A549 (cell line): ENCODE data around the gene KCTD20.

Experiments used
- CEBPB ChIP-seq, 2 experiments: fragments of >200 bp in 1 of 2; sonication (Bioruptor Twin) in 1 of 2; formaldehyde crosslinking in 1 of 2; IDR thresholded peaks; 2 replicates each; pipeline ENCODE4 v1.6.1; 2012 to 2016
- EP300 ChIP-seq, 2 experiments: fragments of >200 bp; sonication (Bioruptor Twin); formaldehyde crosslinking; IDR thresholded peaks; 2 replicates in 1 of 2; 3 replicates in 1 of 2; pipeline ENCODE4 v1.6.1; 2016 to 2017
- GATA3 ChIP-seq: IDR thresholded peaks from 2 replicates; pipeline ENCODE4 v1.6.1; 2012; ENCODE audit warnings: borderline replicate concordance
- MYC ChIP-seq: IDR thresholded peaks from 2 replicates; pipeline ENCODE4 v1.6.1; 2012; ENCODE audit warnings: mild to moderate bottlenecking, inconsistent platforms, low read length, improper control_type of control experiment, borderline replicate concordance
- NFE2L2 ChIP-seq: fragments of 150-350 bp; conservative IDR thresholded peaks from 2 replicates; pipeline ENCODE4 v1.6.1; 2014; ENCODE audit warnings: low read length
- POLR2A ChIP-seq: IDR thresholded peaks from 2 replicates; pipeline ENCODE4 v1.6.1; 2012; ENCODE audit warnings: mild to moderate bottlenecking, low read length
- POLR2AphosphoS2 ChIP-seq: conservative IDR thresholded peaks from 2 replicates; pipeline ENCODE4 v1.6.1; 2012; ENCODE audit warnings: low read length, improper control_type of control experiment, inconsistent platforms
- RAD21 ChIP-seq, 2 experiments: fragments of >200 bp in 1 of 2; sonication (Bioruptor Twin) in 1 of 2; formaldehyde crosslinking in 1 of 2; IDR thresholded peaks in 1 of 2; conservative IDR thresholded peaks in 1 of 2; 2 replicates in 1 of 2; 3 replicates in 1 of 2; pipeline ENCODE4 v1.6.1; 2012 to 2018; ENCODE audit warnings: inconsistent platforms in 1 of 2
- SMC3 ChIP-seq: fragments of >200 bp; sonication (Bioruptor Twin); formaldehyde crosslinking; IDR thresholded peaks from 3 replicates; pipeline ENCODE4 v1.6.1; 2018; ENCODE audit warnings: inconsistent platforms
- TF ChIP-seq, protein P1 (sequence below): fragments of >200 bp; sonication (Bioruptor Twin); formaldehyde crosslinking; IDR thresholded peaks from 3 replicates; pipeline ENCODE4 v1.5.1; 2016
- TF ChIP-seq, protein P2 (sequence below): fragments of 450-650 bp; IDR thresholded peaks from 2 replicates; pipeline ENCODE4 v1.6.1; 2014; ENCODE audit warnings: antibody characterized with exemption
- TF ChIP-seq, protein P3 (sequence below): fragments of 150-350 bp; IDR thresholded peaks from 2 replicates; pipeline ENCODE4 v1.6.1; 2014; ENCODE audit warnings: low read depth, mild to moderate bottlenecking, low read length

DNA sequence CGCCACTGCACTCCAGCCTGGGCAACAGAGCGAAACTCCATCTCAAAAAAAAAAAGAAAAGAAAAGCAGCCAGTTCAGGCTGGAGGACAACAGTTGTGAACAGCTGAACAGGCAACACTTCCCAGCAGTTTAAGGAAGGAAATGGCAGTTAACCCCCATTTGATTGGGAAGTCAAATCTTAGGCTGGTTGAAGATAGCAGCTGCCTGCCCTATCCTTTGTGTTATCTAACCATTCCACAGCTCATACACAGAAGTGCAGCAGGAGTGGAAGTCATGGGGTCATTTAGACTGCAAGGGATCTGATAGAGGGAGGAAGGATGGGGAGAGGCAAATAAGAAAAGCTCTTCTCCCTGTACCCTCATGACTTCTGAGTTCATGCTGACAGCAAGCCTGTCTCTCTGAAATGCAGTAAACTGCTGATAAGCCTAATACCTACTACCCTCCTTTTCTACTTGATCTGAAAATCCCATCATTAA lies 35.3 kb downstream of the KCTD20 start:
- no peak for TF ChIP-seq GATA3
- no peak for TF ChIP-seq SMC3
- TF ChIP-seq, protein P1, sequence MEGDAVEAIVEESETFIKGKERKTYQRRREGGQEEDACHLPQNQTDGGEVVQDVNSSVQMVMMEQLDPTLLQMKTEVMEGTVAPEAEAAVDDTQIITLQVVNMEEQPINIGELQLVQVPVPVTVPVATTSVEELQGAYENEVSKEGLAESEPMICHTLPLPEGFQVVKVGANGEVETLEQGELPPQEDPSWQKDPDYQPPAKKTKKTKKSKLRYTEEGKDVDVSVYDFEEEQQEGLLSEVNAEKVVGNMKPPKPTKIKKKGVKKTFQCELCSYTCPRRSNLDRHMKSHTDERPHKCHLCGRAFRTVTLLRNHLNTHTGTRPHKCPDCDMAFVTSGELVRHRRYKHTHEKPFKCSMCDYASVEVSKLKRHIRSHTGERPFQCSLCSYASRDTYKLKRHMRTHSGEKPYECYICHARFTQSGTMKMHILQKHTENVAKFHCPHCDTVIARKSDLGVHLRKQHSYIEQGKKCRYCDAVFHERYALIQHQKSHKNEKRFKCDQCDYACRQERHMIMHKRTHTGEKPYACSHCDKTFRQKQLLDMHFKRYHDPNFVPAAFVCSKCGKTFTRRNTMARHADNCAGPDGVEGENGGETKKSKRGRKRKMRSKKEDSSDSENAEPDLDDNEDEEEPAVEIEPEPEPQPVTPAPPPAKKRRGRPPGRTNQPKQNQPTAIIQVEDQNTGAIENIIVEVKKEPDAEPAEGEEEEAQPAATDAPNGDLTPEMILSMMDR, result no peak
- TF ChIP-seq MYC, result no peak
- TF ChIP-seq POLR2A, result no peak
- TF ChIP-seq CEBPB (IDR thresholded peaks at IDR 0.05), result no peak
- no peak for TF ChIP-seq RAD21 (conservative IDR thresholded peaks at IDR 0.05 in 1 of 2, IDR thresholded peaks at IDR 0.05 in 1 of 2)
- TF ChIP-seq, protein P2, sequence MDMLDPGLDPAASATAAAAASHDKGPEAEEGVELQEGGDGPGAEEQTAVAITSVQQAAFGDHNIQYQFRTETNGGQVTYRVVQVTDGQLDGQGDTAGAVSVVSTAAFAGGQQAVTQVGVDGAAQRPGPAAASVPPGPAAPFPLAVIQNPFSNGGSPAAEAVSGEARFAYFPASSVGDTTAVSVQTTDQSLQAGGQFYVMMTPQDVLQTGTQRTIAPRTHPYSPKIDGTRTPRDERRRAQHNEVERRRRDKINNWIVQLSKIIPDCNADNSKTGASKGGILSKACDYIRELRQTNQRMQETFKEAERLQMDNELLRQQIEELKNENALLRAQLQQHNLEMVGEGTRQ, result no peak
- TF ChIP-seq, protein P3, sequence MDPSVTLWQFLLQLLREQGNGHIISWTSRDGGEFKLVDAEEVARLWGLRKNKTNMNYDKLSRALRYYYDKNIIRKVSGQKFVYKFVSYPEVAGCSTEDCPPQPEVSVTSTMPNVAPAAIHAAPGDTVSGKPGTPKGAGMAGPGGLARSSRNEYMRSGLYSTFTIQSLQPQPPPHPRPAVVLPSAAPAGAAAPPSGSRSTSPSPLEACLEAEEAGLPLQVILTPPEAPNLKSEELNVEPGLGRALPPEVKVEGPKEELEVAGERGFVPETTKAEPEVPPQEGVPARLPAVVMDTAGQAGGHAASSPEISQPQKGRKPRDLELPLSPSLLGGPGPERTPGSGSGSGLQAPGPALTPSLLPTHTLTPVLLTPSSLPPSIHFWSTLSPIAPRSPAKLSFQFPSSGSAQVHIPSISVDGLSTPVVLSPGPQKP, result no peak
- no peak for TF ChIP-seq EP300 (IDR thresholded peaks at IDR 0.05)
- no peak for TF ChIP-seq POLR2AphosphoS2
- no peak for TF ChIP-seq NFE2L2
